CD4-positive, alpha-beta T cell treated with Interleukin-1 beta for 1 hour (primary cell): ENCODE data around the gene DIP2A.
"Not testable (repeated sequence)": the region's sequence is repeated elsewhere in the genome, so short reads cannot be mapped to it uniquely, and the experiment has no call there.

Source experiments
- DNase-seq, 2 donors: peaks; one replicate each; pipeline ENCODE4 v3.0.0-alpha.2; 2020 to 2022

The DIP2A gene

DNA sequence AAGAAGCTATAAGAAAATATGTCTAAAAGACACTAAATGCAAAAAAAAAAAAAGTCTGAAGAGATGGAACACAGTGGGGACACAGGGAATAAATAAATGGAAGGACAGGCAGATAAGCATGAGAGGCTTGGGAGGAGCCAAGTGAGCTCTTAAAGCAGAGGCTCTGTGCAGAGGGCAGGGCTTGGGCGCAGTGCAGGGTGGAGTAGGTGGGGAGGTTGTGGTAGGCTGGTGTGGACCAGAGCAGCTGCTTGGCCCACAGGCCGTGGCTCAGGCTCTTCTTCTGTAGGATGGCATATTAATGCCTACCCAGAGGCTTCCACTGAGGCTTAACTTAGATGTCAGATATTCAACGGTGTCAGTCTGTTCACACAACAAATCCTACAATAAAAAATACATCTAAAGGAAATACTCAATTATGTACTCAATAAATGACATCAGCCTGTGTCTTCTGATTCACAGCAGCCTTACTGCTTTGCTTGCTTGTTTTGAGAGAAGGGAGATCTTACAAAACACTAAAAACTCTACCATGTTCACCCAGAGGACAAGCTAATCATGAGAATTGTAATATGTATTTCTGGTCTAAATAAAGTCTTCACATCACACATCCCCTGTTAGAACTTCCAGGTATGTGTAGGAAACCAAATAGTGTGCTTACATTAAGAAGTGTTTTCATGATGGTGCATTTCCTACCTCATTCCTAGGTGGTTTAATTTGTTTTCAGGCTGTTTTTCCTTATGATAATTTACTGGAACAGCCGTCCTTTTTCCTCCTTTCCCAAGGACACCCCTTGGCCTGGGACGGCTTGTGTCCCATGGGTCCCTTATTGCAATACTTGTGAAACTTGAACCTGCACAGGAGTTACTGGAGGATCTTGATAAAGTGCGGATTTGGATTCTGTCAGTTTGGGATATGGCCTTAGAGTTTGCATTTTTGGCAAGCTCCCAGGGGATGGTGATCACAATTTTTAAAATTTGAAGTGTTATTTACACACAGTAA lies 24.9 kb downstream of the DIP2A start:
- peak; percentile 9 to 19 for DNase-seq

DNA sequence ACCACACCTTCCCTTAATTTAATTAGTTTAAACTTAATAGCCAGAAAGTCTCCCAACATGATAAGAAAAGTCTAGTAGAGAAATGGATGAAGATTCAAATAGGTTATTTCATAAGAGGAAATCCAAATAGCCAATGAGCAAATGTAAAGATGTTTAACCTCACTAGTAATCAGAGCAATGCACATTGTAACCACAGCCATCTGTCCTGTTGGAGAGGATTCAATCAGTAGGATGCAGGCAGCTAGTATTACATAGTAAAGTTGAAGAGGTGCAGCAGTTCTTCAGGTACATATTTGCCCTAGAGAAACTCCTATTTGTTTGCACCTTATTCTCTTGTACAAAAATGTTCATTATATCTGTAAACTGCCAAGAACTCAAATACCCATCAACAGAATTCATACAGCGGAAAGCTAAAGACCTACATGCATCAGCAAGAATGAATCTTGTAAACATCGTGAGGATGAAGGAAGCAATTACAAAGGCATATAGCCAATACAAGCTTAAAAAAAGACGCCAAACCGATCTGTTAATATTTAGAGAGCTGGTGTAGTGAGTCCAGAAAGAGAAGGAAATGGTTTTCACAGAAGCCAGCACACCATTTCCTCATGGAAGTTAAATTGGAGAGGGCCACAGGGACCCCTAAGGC lies 27.9 kb downstream of the DIP2A start:
- no peak for DNase-seq

GRCh38 chr21:46489162-46489663 lies 30.5 kb downstream of the DIP2A start:
- DNase-seq: no peak

- DNase-seq: no peak
Measured at GRCh38 chr21:46489800-46490199, 31.1 kb downstream of the DIP2A start.

DNA sequence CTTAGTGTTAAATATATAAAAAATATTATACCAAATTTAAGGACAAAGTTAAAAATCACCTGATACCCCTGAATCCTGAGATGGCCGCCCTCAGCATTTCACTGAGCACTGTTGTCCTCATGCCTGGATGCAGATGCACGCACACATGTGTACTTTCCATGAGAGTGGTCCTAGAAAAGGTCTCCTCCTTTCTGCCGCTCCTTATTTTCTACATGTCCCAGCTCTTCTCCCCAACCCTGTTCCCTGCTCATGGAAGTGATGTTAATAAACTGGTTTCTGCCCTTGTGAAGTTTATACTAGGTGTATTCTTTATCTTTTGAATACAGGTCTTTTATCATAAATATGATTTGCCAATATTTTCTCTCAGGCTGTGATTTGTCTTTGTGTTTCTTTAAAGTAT lies 32.9 kb downstream of the DIP2A start:
- DNase-seq: no peak

GRCh38 chr21:46492851-46493250 lies 34.2 kb downstream of the DIP2A start:
- no peak for DNase-seq

- DNase-seq: no peak
Measured at GRCh38 chr21:46493828-46494227, 35.1 kb downstream of the DIP2A start.

DNA sequence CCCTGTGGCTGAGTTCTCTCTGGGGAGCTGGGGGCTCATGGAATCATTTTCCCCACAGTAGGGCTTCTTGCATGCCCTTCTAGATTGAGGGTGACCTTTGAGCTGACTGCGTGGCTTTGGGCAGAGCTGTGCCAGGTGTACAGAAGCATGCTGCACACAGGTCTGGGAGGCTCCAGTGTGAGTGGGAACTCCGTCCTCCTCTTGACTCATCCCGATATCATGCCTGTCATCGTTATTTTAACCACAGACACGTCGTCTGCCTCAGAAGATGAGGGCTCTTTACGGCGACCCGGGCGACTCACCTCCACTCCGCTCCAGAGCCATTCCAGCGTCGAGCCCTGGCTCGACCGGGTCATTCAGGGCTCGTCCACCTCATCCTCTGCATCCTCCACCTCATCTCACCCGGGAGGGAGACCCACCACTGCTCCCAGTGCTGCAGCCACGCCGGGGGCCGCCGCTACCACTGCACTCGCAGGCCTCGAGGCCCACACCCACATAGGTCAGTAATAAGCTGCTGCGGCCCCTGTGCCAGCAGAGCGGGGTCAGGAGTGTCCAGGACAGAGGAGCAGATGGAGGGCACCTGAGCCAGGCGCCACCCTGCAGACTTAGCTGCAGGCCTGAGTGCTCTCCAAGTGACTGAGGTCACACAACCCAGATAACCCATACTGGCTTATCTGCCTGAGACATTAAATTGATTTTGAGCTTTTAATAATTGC lies 39.8 kb downstream of the DIP2A start:
- DNase-seq: no peak

DNA sequence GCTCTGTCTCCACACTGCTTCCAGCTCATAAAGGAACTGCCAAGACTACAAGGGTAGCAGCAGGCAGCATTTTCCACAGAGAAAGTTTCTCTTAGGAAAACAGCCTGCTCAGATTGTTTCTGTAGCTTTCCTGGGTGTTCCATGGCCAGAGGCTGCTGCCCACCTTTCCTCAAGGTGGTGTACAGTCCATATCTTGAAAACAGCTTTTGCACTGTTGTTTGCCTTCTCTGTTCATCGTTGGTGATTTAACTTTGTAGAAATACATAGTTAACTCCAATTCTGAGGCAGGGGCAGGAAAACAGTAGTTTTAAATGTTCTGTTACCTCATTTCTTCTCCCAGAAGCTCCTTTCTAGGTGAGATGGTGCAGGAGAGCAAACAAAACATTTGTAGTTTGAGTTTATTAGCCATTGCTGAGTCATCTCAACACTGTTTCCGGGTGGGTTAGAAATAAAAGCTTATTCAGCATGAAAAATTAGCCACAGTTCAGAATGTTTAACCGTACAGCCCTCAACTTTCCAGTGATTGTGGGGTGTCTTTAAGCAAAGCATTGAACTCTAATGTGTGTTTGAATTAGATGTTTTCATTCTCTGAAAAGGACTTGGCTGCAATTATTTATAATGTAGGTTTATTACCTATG lies 41.7 kb downstream of the DIP2A start:
- peak in 1 of 2 donors; percentile 18 for DNase-seq

DNA sequence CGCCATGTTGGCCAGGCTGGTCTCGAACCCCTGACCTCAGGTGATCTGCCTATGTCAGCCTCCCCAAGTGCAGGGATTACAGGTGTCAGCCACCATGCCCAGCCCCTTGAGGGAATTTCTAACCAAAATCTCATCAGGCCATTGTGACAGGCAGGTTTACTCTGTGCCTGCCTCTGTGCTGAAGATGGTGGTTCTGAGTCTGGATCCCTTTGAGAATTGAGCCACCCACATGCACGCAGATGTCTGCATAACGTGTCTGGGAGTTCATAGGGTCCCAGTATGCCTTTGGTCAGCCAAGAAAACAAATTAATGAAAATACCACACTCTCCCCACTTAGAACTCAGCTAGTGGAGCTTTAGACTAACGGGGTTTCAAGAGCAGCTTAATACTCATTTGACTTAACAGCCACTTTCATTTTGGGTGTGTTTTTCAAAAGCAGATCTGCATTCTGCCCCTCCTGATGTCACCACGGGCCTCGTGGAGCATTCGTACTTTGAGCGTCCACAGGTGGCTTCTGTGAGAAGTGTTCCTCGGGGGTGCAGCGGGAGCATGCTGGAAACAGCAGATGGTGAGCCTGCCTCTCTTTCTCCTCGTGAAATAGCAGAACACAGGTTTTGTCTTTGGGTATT lies 45.3 kb downstream of the DIP2A start:
- peak in 1 of 2 donors; percentile 9 for DNase-seq

DNA sequence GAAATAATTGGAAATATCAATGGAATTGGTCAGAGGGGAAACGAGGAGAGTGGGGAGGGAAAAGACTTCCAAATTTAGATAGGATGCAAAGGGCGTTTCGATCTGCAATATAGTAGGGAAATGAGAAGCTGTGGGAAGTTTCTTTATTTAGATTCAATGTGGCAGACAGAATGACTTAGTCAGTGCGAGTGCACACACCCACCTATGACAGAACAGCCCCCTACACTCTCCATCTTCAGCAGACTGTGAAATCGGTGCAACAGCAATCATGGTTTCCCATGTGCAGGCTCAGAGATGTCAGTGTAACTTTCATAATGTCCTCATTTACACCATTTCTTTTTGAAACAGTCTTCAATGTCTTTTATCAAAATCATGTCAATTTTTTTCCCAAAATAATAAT lies 46.0 kb downstream of the DIP2A start:
- no peak for DNase-seq

- no peak for DNase-seq
Measured at GRCh38 chr21:46507562-46507961, 48.9 kb downstream of the DIP2A start.

GRCh38 chr21:46509741-46510502 lies 51.2 kb downstream of the DIP2A start:
- DNase-seq: no peak

GRCh38 chr21:46515109-46515508 lies 56.4 kb downstream of the DIP2A start:
- peak in 1 of 2 donors; percentile 41 for DNase-seq

DNA sequence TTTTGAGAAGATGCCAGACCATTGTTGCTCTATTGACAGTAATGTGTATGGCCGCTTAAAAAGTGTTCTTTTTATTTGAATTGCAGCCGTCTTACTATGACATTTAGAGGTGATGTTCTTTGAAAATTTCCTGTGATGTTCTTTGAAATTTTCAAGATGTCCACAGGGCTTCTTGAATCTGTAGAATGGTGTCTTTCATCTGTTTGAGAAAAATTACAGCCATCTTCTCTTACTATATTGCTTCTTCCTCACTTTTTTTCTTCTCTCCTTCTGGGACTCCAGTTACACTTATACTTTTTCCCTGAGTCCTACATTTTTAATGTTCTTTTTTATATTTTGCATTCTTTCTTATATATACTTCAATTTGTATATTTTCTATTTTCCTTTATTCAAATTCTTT lies 57.4 kb downstream of the DIP2A start:
- DNase-seq: no peak

GRCh38 chr21:46517361-46517760 lies 58.7 kb downstream of the DIP2A start:
- DNase-seq: no peak

GRCh38 chr21:46518983-46519583 lies 60.4 kb downstream of the DIP2A start:
- no peak for DNase-seq

DNA sequence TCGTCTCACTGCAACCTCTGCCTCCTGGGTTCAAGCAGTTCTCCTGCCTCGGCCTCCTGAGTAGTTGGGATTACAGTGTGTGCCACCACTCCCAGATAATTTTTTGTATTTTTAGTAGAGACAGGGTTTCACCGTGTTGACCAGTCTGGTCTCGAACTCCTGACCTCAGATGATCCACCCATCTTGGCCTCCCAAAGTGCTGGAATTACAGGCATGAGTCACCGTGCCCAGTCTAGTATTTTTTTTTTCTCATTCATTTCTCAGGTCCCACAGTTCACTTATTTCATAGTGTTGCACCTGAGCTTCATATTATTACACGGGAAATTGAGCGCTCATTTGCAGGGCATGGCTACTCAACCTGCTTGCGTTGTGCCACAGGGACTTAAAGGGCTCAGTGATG lies 68.7 kb downstream of the DIP2A start:
- DNase-seq: not testable (repeated sequence)

GRCh38 chr21:46527801-46528200 lies 69.1 kb downstream of the DIP2A start:
- DNase-seq: no peak

DNA sequence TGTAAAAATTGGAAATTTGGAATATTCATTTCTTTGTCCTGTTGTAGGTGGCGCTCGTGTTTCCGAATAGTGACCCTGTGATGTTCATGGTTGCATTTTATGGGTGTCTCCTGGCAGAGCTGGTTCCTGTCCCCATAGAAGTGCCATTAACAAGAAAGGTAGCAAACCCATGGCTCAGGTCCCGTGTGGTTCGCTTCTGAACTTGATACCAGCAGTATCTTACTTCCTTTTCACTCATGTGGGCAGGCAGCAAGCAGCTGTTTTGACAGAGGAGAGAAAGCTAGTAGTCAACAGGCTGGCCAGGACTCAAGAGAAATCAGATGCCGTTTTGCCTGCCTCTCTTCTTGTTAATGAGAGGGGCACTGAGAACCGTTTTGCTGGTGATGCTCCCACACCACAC lies 73.4 kb downstream of the DIP2A start:
- DNase-seq: peak in 1 of 2 donors; percentile 34

DNA sequence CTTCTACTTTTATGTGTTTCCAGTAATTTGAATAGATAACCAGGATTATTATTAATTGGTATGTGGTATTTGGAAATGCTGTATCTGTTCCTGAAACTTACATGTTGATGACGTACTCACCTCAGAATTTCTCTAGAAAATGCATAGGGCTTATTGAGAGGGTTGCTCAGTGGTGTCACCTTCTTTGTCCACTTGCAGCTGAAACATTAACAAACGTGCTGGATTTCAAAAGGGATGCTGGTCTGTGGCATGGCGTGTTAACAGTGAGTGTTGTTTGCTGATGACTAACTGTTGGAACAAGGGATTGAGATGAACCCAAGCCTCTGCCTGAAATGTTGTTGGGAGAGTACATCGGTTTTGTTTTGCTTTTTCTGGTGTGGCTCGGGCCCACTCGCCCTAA lies 78.3 kb downstream of the DIP2A start:
- DNase-seq: no peak
